ENCODE data around the gene SLC51B.
"Not testable (repeated sequence)": the region's sequence is repeated elsewhere in the genome, so short reads cannot be mapped to it uniquely, and the experiment has no call there.

Gene SLC51B

GRCh38 chr15:65041787-65042186 is 3.4 kb upstream of the SLC51B start:
- no peak for DNase-seq (ENCODE audit: low read depth in 2 of 2, low spot score in 1 of 2)

- no peak for DNase-seq (ENCODE audit: low read depth in 2 of 2, low spot score in 1 of 2)
These were observed 2.3 kb upstream of the SLC51B start for GRCh38 chr15:65042776-65043327.

DNA sequence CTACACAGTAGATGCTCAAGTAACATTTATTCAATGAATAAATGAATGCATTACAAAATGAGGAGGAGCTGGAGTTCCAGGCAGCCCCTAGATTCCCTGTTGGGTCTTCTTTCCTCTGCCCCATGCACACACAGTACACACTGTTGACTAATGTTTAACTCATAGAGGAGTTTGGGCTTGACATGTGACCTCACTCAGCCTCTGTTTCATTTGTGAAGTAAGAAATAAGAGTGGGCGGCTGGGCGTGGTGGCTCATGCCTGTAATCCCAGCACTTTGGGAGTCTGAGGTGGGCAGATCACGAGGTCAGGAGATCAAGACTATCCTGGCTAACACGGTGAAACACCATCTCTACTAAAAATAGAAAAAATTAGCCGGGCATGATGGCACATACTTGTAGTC is 969 bp upstream of the SLC51B start:
- not testable (repeated sequence) for DNase-seq (ENCODE audit: low read depth in 2 of 2, low spot score in 1 of 2)

- DNase-seq (ENCODE audit: low read depth in 2 of 2, low spot score in 1 of 2): no peak
These were observed 3.1 kb downstream of the SLC51B start for GRCh38 chr15:65048241-65048640.

DNA sequence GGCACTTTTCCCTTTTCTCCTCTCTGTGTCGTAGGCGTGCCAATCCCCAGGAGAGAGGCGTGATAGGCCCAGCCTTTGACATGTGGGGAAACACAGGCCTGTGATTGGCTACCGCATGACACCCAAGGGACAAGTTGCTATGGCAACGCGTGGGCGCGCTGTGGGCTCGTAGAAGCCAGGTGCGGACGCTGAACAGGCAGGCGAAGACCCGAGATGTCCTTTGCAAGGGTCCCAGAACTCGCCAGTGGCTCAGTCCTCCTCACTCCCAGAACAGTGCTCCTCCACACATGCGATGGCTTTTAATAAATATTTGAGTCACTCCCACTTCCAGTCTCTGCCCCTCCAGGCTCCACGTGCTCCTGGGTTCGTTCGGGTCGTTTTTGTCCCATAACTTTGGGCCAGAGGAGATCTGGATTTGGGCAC is 4.2 kb downstream of the SLC51B start:
- peak; percentile 65 to 80 for DNase-seq (ENCODE audit: low read depth in 2 of 2, low spot score in 1 of 2)

DNA sequence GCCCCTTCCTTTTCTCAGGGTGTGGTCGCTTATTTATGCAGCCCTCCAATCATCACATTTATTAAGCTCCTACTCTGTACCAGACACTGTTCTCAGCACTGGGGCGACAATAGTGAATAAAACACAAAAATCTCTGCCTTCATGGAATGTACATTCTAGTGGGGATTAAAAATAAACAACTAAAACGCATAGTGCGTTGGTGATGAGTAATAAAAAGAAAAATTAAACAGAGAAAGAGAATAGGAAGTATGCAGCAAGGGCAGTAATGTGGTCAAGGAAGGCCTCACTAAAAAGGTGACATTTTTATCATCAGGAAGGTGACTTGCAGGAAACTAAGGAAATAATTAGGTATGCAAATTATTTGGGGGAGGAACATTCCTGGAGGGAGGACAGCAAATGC is 5.1 kb downstream of the SLC51B start:
- DNase-seq (ENCODE audit: low read depth in 2 of 2, low spot score in 1 of 2): no peak

DNA sequence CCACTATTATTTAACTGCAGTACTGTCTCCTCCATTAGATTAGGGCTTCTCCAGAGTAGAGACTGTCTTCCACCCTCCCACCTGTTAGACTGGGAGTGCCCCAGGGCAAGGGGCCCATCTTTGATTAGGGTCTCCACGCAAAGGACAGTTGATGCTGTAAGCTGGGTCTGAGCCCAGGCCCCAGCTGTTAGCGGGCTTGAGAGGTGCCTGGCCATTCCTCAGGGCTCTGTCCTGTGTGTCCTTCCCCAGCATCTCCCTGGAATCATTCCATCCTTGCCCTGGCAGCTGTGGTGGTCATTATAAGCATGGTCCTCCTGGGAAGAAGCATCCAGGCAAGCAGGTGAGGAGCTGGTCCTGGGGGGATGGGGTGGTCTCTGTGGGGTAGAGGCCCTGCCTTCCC is 6.1 kb downstream of the SLC51B start:
- no peak for DNase-seq (ENCODE audit: low read depth in 2 of 2, low spot score in 1 of 2)

GRCh38 chr15:65052956-65053355 is 7.8 kb downstream of the SLC51B start:
- no peak for DNase-seq (ENCODE audit: low read depth in 2 of 2, low spot score in 1 of 2)

DNA sequence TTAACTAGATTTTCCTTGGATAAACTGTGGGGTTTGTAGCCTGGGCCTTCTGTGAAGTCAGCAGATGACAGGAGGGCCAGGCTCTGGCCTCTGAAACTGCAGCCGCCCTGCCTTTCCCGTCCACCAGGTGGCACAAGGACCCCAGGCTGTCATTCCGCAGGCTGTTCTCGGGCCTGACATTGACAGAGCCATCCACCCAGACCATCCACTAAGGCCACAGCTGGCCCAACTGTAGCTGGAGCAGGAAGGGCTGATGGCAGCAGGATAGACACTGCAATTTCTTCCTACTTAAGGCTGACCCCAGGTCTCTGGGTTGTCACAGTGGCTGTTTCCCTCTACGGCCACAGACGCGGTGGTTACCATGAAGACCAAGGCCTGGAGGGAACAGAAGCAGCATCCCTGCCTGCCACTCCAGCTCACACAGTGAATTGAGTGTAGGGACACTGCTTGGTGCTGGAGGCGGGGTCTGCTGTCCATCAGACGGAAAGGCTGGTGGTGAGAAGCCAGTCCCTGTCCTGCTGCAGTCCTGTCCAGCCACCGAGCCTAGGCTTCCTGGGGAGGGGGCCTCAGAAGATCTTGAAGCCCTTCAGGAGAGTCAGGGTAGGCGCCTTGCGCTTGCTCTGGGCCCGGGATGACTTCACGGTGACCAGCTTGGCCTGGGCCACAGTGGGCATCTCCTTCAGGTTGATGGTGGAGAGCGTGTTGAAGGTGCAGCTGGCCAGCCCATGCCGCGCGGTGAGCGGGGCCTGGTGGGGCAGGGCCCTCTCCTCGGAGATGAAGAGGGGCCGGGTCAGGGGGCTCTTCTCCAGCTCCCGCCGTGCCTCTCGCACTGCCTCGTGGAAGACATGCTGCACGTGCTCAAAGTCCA is 9.4 kb downstream of the SLC51B start:
- DNase-seq (ENCODE audit: low read depth in 2 of 2, low spot score in 1 of 2): peak; percentile 8 to 10

- no peak for DNase-seq (ENCODE audit: low read depth in 2 of 2, low spot score in 1 of 2)
These were observed 10.1 kb downstream of the SLC51B start for GRCh38 chr15:65055201-65055870.

GRCh38 chr15:65056106-65056505 is 10.9 kb downstream of the SLC51B start:
- no peak for DNase-seq (ENCODE audit: low read depth in 2 of 2, low spot score in 1 of 2)

GRCh38 chr15:65056868-65057548 is 11.8 kb downstream of the SLC51B start:
- DNase-seq (ENCODE audit: low read depth in 2 of 2, low spot score in 1 of 2): no peak

GRCh38 chr15:65057549-65057940 is 12.4 kb downstream of the SLC51B start:
- DNase-seq (ENCODE audit: low read depth in 2 of 2, low spot score in 1 of 2): no peak

GRCh38 chr15:65058394-65059368 is 13.5 kb downstream of the SLC51B start:
- DNase-seq (ENCODE audit: low read depth in 2 of 2, low spot score in 1 of 2): no peak

DNA sequence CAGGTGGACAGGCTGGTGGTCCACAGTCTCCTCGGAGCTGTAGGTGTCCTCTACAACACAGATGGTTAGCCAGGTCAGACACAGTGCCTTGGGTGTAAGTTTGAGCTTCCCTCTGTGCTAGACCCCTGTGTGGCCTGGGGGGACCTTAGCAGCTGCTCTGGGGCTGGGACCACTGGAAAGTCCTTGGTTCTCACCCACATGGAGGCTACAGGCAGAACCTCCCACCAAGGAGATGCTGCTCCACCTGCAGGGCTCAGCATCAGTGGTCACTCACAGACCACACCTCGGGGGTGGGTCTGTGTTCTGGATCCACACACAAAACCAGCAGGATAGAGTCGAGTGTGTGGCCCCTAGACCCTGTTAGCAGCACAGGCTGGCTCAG is 14.2 kb downstream of the SLC51B start:
- DNase-seq (ENCODE audit: low read depth in 2 of 2, low spot score in 1 of 2): no peak

DNA sequence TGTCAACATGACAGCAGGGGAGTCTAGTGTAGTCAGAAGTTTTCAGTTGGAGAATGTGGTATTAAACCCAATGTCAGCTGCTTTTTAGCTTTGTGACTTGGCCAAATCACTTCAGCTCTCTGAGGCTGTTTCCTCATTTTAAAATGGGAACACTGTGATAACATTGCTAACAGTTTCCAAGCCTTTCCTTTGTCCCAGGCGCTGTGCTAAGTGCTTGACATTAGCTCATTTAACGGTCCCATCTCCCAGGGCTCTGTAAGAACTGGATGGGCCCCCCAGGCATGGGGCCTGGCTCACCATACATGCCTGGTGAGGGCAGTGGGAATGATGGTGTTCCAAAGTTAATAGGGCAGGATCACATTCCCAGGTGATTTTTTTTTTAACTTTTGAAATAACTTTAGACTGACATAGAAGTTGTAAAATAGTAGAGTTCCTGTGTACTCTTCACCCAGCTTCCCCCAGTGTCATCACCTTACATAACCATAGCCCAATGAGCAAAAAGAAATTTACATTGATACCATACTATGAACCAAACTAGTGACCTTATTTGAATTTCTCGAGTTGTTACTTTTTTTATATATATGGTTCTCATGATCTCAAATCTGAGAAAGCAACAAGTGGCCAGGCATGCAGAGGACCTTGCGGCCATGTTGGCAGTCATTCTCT is 14.9 kb downstream of the SLC51B start:
- no peak for DNase-seq (ENCODE audit: low read depth in 2 of 2, low spot score in 1 of 2)

- no peak for DNase-seq (ENCODE audit: low read depth in 2 of 2, low spot score in 1 of 2)
These were observed 15.6 kb downstream of the SLC51B start for GRCh38 chr15:65060641-65061397.

DNA sequence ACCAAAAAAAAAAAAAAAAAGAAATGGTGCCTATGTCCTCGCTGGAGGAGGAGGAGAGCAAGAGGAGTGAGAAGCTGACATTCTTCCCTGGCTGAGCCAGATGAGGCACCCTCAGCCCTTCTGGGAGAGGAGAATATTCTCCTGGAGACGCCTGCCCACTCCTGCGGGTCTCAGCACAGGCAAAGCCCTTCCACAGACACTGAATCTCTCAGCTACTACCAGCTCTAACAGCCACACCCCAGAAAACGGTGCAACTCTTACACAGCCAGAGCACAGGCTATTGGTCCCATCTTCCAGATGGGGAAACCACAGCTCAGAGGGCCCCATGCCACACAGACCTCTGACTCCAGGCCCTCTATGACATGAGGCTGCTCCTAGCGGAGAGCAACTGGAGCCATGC is 16.9 kb downstream of the SLC51B start:
- DNase-seq (ENCODE audit: low read depth in 2 of 2, low spot score in 1 of 2): no peak

GRCh38 chr15:65062726-65063125 is 17.5 kb downstream of the SLC51B start:
- DNase-seq (ENCODE audit: low read depth in 2 of 2, low spot score in 1 of 2): no peak
